Cardiac fibroblast (primary cell): ENCODE data around the gene CZIB.
A peak's percentile ranks its signal among the peaks of the same experiment; 100 is the strongest.

Source experiments
- DNase-seq, 2 donors: peaks; one replicate each; pipeline versions ENCODE4 v3.0.0 to v3.0.0-alpha.2; 2010; ENCODE audit warnings: low read depth in 2 of 2
- H3K4me3 ChIP-seq, 2 donors: replicated peaks in 1 of 2; 1 replicate in 1 of 2; 2 replicates in 1 of 2; pipeline ENCODE4 v1.5.1; 2011; ENCODE audit warnings: low read depth in 2 of 2, low read length in 2 of 2, mild to moderate bottlenecking in 2 of 2, moderate library complexity in 1 of 2
- CTCF ChIP-seq: IDR thresholded peaks from one replicate; pipeline ENCODE4 v1.5.1; 2011; ENCODE audit warnings: low read depth, mild to moderate bottlenecking, low read length, inconsistent platforms

The CZIB gene

GRCh38 chr1:53220171-53220961, at the start of gene CZIB:
CZIB (minus strand) TSS chr1:53220634; CDS start chr1:53220575, 59 bp downstream.
- peak within 1 kb of the TSS; percentile 81 to 99 for H3K4me3 ChIP-seq
- peak; percentile 92 for DNase-seq
- TF ChIP-seq CTCF = no peak

- TF ChIP-seq CTCF = no peak
Measured at GRCh38 chr1:53270107-53270506, 49.7 kb upstream of the CZIB start.

GRCh38 chr1:53267761-53268160, 47.3 kb upstream of the CZIB start:
- TF ChIP-seq CTCF = no peak
- no peak for DNase-seq

More at GRCh38 chr1:53270107-53270506, 49.7 kb upstream of the CZIB start:
- H3K4me3 ChIP-seq = no peak overlapping the region
- no peak for DNase-seq

GRCh38 chr1:53266038-53266437, 45.6 kb upstream of the CZIB start:
- no peak overlapping the region for H3K4me3 ChIP-seq
- DNase-seq = peak; percentile 16 to 17
- TF ChIP-seq CTCF = no peak

More at GRCh38 chr1:53267761-53268160, 47.3 kb upstream of the CZIB start:
- H3K4me3 ChIP-seq = no peak overlapping the region

- no peak for DNase-seq
- H3K4me3 ChIP-seq = no peak overlapping the region
- no peak for TF ChIP-seq CTCF
Measured at GRCh38 chr1:53265581-53265980, 45.1 kb upstream of the CZIB start.

- no peak overlapping the region for H3K4me3 ChIP-seq
- DNase-seq = no peak
- no peak for TF ChIP-seq CTCF
Measured at GRCh38 chr1:53264048-53264447, 43.6 kb upstream of the CZIB start.
